ENCODE results near the gene MED8. TPM values are rescaled to one million over a fixed set of nuclear protein-coding genes. Genes with fewer than 3 reads are reported as not detected.

MED8 gene
- total and polyA plus RNA-seq, 9 of the 15 experiments (the other 6 are each of a cell fraction or from before 2014, with no cell fraction given) = 23.0 to 120 (median 56.4) TPM

DNA sequence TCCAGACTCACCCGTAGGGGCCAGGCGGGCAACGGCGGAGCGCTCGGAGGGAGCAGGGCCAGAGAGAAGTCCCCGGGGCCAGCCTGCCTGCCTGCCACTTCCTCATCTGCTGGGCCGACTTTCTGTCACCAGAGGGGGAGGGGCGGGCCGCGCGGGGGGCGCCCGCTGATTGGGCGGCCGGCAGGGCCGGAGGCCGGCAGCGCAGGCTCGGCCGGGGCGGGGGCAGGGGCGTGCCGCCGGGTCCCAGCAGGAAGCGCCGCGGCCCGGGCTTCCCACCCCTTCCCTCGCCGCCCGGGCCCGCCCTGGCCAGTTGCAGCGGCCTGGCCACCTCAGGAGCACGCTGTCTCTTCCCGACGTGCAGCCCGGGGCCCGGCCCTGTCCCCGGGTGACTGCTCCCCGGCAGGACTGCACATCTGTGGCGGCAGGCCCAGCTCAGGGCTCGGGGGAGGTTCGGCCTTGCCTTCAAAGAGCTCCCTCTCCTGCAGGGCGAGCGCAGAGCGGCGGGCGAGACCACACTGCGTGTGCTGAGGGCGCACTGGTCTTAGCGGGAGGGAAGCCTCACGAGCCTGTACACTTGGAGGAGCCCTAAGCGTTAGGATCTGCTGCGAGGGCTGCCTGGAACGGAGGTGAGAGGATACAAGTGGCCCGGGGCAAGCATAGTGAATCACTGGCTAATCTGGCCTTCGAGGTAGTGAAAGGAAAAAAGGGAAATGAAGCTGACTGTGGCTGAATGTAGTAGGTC, 21.5 kb downstream of the MED8 start, which contains the start of gene ELOVL1 (continued):
- peak; percentile 46; the same call in 1 of the 2 replicates for TF ChIP-seq ZNF217 (CRISPR knock-in tag; IDR thresholded peaks at IDR 0.05)
- TF ChIP-seq SMAD4 (CRISPR knock-in tag; conservative IDR thresholded peaks at IDR 0.05) = peak; percentile 90
- no peak for TF ChIP-seq PHB2 (IDR thresholded peaks at IDR 0.05; ENCODE audit: low read depth)
- TF ChIP-seq NFE2L1 (tag; IDR thresholded peaks at IDR 0.05; ENCODE audit: borderline replicate concordance, low read depth) = no peak
- TF ChIP-seq, protein P1, sequence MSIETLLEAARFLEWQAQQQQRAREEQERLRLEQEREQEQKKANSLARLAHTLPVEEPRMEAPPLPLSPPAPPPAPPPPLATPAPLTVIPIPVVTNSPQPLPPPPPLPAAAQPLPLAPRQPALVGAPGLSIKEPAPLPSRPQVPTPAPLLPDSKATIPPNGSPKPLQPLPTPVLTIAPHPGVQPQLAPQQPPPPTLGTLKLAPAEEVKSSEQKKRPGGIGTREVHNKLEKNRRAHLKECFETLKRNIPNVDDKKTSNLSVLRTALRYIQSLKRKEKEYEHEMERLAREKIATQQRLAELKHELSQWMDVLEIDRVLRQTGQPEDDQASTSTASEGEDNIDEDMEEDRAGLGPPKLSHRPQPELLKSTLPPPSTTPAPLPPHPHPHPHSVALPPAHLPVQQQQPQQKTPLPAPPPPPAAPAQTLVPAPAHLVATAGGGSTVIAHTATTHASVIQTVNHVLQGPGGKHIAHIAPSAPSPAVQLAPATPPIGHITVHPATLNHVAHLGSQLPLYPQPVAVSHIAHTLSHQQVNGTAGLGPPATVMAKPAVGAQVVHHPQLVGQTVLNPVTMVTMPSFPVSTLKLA (conservative IDR thresholded peaks at IDR 0.05) = peak; percentile 77 to 88
- TF ChIP-seq MAZ (CRISPR knock-in tag; conservative IDR thresholded peaks at IDR 0.05 in 1 of 2, IDR thresholded peaks at IDR 0.05 in 1 of 2) = peak; percentile 78 to 93
- peak; percentile 67 for TF ChIP-seq FOSL1 (tag; conservative IDR thresholded peaks at IDR 0.05)
- TF ChIP-seq, protein P2, sequence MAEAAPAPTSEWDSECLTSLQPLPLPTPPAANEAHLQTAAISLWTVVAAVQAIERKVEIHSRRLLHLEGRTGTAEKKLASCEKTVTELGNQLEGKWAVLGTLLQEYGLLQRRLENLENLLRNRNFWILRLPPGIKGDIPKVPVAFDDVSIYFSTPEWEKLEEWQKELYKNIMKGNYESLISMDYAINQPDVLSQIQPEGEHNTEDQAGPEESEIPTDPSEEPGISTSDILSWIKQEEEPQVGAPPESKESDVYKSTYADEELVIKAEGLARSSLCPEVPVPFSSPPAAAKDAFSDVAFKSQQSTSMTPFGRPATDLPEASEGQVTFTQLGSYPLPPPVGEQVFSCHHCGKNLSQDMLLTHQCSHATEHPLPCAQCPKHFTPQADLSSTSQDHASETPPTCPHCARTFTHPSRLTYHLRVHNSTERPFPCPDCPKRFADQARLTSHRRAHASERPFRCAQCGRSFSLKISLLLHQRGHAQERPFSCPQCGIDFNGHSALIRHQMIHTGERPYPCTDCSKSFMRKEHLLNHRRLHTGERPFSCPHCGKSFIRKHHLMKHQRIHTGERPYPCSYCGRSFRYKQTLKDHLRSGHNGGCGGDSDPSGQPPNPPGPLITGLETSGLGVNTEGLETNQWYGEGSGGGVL (CRISPR knock-in tag; IDR thresholded peaks at IDR 0.05) = no peak
- TF ChIP-seq, protein P3, sequence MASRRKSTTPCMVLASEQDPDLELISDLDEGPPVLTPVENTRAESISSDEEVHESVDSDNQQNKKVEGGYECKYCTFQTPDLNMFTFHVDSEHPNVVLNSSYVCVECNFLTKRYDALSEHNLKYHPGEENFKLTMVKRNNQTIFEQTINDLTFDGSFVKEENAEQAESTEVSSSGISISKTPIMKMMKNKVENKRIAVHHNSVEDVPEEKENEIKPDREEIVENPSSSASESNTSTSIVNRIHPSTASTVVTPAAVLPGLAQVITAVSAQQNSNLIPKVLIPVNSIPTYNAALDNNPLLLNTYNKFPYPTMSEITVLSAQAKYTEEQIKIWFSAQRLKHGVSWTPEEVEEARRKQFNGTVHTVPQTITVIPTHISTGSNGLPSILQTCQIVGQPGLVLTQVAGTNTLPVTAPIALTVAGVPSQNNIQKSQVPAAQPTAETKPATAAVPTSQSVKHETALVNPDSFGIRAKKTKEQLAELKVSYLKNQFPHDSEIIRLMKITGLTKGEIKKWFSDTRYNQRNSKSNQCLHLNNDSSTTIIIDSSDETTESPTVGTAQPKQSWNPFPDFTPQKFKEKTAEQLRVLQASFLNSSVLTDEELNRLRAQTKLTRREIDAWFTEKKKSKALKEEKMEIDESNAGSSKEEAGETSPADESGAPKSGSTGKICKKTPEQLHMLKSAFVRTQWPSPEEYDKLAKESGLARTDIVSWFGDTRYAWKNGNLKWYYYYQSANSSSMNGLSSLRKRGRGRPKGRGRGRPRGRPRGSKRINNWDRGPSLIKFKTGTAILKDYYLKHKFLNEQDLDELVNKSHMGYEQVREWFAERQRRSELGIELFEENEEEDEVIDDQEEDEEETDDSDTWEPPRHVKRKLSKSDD (conservative IDR thresholded peaks at IDR 0.05; ENCODE audit: low read length) = no peak
- TF ChIP-seq, protein P4, sequence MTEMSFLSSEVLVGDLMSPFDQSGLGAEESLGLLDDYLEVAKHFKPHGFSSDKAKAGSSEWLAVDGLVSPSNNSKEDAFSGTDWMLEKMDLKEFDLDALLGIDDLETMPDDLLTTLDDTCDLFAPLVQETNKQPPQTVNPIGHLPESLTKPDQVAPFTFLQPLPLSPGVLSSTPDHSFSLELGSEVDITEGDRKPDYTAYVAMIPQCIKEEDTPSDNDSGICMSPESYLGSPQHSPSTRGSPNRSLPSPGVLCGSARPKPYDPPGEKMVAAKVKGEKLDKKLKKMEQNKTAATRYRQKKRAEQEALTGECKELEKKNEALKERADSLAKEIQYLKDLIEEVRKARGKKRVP (CRISPR knock-in tag; IDR thresholded peaks at IDR 0.05) = 0 out of 2 replicates have a peak, but pooled peaks have one; percentile 62
- TF ChIP-seq SIN3B (IDR thresholded peaks at IDR 0.05; ENCODE audit: low read depth) = peak; percentile 74
- TF ChIP-seq FUS (optimal IDR thresholded peaks at IDR 0.05; ENCODE audit: low read depth, low read length) = no peak
- TF ChIP-seq, protein P5, sequence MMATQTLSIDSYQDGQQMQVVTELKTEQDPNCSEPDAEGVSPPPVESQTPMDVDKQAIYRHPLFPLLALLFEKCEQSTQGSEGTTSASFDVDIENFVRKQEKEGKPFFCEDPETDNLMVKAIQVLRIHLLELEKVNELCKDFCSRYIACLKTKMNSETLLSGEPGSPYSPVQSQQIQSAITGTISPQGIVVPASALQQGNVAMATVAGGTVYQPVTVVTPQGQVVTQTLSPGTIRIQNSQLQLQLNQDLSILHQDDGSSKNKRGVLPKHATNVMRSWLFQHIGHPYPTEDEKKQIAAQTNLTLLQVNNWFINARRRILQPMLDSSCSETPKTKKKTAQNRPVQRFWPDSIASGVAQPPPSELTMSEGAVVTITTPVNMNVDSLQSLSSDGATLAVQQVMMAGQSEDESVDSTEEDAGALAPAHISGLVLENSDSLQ (IDR thresholded peaks at IDR 0.05) = peak; percentile 34; the same call in 1 of the 2 replicates
- peak; percentile 60 for TF ChIP-seq ZNF263 (CRISPR knock-in tag; IDR thresholded peaks at IDR 0.05; ENCODE audit: borderline replicate concordance)
- peak; percentile 42 for TF ChIP-seq RBM25 (IDR thresholded peaks at IDR 0.05; ENCODE audit: low read depth, low read length, severe bottlenecking)
- no peak for TF ChIP-seq TAF7 (tag; IDR thresholded peaks at IDR 0.05)
- peak; percentile 20; the same call in 1 of the 2 replicates for TF ChIP-seq DIDO1 (tag; IDR thresholded peaks at IDR 0.05; ENCODE audit: low read depth)
- no peak for TF ChIP-seq RFX1 (IDR thresholded peaks at IDR 0.05)
